Stimulated activated CD4-positive, alpha-beta T cell treated with anti-CD3 and anti-CD28 coated beads, Interleukin-15, amount 100 ng/mL, for 24 hours (primary cell): ENCODE measurements around the gene PTPA.
A peak's percentile ranks its signal among the peaks of the same experiment; 100 is the strongest.
"Not testable (repeated sequence)": the region's sequence is repeated elsewhere in the genome, so short reads cannot be mapped to it uniquely, and the experiment has no call there.

Experiments used
- DNase-seq: peaks from one replicate; pipeline ENCODE4 v3.0.0-alpha.2; 2020

The PTPA gene

GRCh38 chr9:129161534-129161837 is 50.3 kb downstream of the PTPA start:
- DNase-seq, result no peak

DNA sequence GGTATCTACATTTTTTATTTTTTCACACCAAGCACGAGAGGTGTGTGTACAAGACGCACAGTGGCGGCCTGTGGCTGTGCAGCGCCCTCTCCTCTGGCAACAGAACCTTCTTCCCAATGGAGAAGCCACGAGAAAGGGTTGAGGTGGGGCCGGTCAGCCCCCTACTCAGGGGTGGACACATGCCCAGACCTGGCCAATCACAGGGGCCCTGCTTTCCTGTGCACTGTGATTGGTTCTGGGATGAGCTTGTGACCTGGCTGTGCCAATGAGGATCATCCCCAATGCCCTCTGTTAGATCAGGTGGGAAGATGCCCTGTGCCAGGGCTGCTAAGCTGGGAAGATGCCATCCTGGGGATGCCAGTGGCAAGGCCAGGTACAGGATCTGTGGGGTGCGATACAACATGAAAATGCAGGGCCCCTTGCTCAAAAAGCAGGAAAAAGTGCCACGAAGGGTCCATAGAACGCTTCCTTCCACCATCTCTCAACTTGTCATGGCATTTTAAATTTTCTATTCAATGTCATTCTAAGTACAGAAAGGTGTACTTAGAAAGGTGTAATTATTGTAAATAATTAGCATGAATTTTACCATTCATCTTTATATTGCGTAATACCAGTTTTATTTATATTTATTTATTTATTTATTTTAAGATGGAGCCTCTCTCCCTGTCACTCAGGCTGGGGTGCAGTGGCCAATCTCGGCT is 51.4 kb downstream of the PTPA start:
- no peak for DNase-seq

- not testable (repeated sequence) for DNase-seq
These were observed 52.0 kb downstream of the PTPA start for GRCh38 chr9:129163198-129163670.

- no peak for DNase-seq
These were observed 52.5 kb downstream of the PTPA start for GRCh38 chr9:129163753-129164152.

- no peak for DNase-seq
These were observed 53.2 kb downstream of the PTPA start for GRCh38 chr9:129164246-129164930.

- DNase-seq, result no peak
These were observed 54.0 kb downstream of the PTPA start for GRCh38 chr9:129165198-129165597.

DNA sequence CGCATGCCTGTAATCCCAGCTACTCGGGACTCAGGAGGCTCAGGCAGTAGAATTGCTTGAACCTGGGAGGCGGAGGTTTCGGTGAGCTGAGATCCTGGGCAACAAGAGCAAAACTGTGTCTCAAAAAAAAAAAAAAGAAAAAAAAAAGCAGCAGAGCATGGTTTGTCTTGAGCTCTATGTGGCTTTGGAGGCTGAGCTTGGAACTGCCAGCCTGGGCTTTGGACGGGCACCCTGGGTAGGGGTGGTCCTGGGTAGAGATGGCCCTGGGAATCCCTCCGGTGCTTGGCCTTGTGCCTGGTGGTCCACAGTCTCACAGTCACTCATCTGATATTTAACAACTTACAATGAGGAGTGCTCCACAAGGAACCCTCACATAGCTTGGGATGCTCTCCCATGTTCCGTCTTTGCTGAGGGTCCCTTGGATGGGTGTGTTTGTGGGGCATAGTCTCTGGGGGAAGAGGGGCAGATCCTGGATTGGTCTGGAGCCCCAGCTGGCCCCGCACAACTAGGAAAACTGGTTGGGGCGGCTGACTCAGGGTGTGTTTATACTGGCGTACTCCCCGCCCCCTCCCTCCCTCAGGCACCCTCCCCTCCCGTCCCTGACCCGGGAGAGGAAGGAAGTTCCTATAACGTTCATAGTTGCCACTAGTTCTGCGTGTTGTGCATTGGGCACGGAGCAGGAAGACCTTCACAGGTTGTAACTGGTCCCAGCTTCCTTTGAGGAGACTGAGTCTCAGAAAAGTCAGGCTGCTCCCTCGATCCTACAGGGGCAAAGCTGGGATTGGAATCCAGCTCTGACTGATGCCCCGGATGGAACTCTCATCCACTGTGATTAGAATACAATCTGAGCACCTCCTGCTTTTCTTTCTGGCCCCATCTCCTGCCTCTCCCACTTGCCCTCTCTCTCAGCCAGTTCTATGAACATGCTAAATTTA is 55.7 kb downstream of the PTPA start:
- peak; percentile 44 for DNase-seq

- DNase-seq, result no peak
These were observed 59.0 kb downstream of the PTPA start for GRCh38 chr9:129170229-129170628.

- no peak for DNase-seq
These were observed 61.0 kb downstream of the PTPA start for GRCh38 chr9:129171993-129172751.

GRCh38 chr9:129172816-129173215 is 61.6 kb downstream of the PTPA start:
- no peak for DNase-seq

GRCh38 chr9:129173296-129174101 is 62.3 kb downstream of the PTPA start:
- DNase-seq, result no peak

DNA sequence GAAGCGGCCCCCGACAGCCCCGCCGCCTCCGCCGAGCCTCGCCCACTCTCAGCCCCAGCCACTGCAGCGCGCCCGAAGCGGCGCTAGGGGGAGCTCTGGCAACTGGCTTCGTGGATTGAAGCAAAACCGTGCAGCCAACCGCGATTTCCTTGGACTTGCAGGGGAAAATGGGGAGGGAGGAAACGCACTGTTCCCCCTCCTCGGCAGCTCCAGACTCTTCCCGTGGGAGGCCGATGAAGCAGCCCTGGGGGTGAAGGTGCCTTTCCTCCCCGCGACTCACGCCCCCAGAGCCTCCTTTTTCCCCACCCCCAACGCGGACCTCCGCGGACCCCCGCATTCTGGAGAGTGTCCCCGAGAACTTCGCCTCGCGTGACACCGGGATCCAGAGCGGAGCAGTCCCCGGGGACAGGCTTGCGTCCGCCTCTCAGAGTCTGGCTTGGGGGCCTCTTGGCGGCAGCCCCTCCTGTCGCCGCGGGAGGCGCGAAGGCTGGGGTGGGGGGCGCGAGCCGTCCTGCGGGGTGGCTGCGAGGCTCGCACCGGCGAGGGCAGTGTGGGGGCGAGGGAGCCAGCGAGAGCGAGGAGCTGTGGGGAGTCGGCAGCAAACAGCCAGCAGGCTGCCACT is 63.0 kb downstream of the PTPA start:
- DNase-seq, result peak; percentile 87

DNA sequence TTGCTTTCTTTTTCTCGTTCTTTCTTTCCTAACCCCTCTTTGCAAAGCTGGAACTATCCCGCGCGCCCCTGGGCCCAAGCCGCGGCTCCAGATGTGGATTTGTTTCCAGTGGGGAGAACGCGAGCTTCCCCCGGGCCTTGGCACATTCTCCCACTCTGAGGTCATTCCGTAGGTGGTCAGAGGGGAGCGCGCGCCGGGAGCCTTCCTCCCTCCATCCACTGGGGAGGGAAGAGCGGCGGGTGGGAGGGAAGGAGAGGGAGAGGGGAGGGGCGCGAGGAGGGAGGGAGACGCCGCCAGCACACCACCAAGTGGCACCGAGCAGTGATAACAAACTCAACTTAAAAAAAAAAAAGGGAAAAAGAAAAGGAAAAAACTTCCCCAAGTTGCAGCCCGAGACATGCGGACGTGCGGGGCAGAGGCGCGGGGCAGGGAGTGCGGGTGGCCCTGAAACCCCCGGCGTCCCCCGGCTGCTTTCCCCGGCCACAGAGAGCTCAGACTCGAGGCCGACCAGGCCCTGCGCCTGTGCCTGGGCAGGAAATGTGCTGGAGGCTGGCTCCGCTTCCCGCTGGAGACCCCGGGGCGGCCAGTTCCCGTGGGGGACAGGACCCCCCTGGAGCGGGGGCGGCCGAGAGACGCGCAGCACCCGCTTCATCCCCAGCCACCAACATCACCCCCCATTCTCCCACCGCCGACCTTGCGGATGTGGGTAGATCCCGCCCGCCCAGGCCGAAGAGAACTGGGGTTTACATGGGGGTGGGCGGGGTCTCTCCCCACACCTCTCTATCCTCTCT is 63.7 kb downstream of the PTPA start:
- peak; percentile 52 for DNase-seq

GRCh38 chr9:129175515-129175824 is 64.3 kb downstream of the PTPA start:
- no peak for DNase-seq

- DNase-seq, result peak; percentile 77
These were observed 64.8 kb downstream of the PTPA start for GRCh38 chr9:129175825-129176633.

- DNase-seq, result peak; percentile 24
These were observed 65.7 kb downstream of the PTPA start for GRCh38 chr9:129176701-129177442.

DNA sequence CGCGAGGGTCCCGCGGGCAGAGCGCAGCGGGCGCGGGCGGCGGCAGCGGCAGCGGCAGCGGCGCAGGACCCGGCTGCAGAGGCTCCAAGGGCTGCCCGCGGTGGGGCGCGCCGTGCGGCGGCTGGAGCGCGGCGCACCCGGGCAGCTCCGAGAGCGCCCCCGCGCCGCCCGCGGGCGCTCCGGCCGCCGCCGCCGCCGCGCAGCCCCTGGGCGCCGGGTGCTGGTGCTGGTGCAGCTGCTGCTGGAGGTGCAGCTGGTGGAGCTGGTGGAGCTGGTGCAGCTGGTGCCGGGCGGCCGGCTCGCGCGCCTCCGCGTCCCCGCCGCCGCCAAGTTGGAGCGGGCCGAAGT is 66.2 kb downstream of the PTPA start:
- no peak for DNase-seq

DNA sequence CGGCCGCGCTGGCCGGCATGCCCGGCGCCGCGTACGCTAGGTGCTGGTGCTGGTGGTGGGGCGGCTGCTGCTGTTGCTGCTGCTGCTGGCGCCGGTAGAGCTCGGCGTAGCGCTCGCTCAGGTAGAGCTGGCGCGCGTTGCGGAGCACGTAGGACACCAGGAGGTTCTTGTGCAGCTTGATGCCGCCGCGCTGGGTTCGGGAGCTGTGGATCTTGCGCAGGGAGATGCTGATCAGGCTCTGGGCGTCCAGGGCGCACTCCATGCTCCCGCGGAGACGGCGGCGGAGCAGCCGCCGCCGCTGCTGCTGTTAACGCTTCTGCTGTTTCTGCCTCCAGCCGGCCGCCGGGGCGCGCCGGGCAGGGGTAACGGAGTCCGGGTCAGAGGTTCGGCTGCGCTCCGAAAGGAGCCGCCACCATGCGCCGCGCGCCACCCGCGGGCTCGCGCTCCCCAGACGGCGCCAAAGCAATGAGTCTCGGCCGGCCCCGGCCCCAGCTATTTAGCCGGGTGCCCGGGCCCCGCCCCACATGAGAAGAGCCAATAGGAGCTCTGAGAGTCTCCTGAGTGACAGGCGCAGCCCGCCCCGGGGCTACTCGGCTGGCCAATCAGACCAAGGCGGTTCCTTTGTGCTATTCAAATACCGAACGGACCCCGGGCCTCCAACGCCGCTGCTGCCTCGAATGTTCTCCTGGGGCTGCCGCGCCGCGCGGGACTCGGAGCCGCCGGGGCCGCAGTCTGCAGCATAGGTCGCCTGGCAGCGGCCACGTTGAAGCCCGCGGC is 66.8 kb downstream of the PTPA start, which contains the start of gene IER5L:
Gene IER5L (minus strand): TSS at position 471 of the 777 bp plus-strand sequence. CDS start 209 bp downstream, at position 262.
- peak; percentile 95 for DNase-seq
